Fibroblast of lung (primary cell): ENCODE data around the gene SEC31A.

Experiments
- EZH2 ChIP-seq: IDR thresholded peaks from 2 replicates; pipeline ENCODE4 v1.5.1; 2012; ENCODE audit warnings: low read length, control low read depth, mild to moderate bottlenecking; ENCODE audit errors: missing control alignments
- TF ChIP-seq, protein P1 (sequence below), 2 donors: IDR thresholded peaks in 1 of 2; conservative IDR thresholded peaks in 1 of 2; 1 replicate in 1 of 2; 2 replicates in 1 of 2; pipeline ENCODE4 v1.5.1; 2011 to 2012; ENCODE audit warnings: low read length in 2 of 2, control low read depth in 1 of 2, inconsistent platforms in 1 of 2, low read depth in 1 of 2, mild to moderate bottlenecking in 1 of 2

GRCh38 chr4:82789025-82789776 is 101.8 kb downstream of the SEC31A start:
- TF ChIP-seq EZH2 = no peak
- TF ChIP-seq, protein P1, sequence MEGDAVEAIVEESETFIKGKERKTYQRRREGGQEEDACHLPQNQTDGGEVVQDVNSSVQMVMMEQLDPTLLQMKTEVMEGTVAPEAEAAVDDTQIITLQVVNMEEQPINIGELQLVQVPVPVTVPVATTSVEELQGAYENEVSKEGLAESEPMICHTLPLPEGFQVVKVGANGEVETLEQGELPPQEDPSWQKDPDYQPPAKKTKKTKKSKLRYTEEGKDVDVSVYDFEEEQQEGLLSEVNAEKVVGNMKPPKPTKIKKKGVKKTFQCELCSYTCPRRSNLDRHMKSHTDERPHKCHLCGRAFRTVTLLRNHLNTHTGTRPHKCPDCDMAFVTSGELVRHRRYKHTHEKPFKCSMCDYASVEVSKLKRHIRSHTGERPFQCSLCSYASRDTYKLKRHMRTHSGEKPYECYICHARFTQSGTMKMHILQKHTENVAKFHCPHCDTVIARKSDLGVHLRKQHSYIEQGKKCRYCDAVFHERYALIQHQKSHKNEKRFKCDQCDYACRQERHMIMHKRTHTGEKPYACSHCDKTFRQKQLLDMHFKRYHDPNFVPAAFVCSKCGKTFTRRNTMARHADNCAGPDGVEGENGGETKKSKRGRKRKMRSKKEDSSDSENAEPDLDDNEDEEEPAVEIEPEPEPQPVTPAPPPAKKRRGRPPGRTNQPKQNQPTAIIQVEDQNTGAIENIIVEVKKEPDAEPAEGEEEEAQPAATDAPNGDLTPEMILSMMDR (conservative IDR thresholded peaks at IDR 0.05 in 1 of 2, IDR thresholded peaks at IDR 0.05 in 1 of 2; ENCODE audit: low read depth in 1 of 2, low read length in 2 of 2) = no peak
